GM21423 (cell line): Measurements from ENCODE around the gene SENP2.

Experiments
- ATAC-seq: cut with Tn5 transposase; IDR thresholded peaks from one replicate; pipeline ENCODE4 v1.9.1; 2021; ENCODE audit warnings: mild to moderate bottlenecking, moderate library complexity; ENCODE audit not compliant: unreplicated experiment

SENP2 gene

DNA sequence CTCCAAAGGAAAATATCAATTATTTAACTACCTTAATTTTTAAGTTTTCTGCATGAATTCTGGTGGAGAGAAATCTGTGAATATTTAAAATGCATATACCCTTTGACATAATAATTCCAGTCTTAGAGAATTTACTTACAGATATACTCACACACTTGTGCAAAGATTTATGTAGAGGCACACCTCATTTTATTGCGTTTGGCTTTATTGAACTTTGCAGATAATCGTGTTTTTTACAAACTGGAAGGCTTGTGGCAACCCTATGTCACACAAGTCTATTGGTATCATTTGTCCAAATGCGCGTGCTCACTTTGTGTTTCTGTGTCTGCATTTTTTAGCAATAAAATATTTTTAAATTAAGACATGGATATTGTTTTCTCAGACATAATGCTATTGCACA, 81.5 kb downstream of the SENP2 start:
- ATAC-seq: no peak

DNA sequence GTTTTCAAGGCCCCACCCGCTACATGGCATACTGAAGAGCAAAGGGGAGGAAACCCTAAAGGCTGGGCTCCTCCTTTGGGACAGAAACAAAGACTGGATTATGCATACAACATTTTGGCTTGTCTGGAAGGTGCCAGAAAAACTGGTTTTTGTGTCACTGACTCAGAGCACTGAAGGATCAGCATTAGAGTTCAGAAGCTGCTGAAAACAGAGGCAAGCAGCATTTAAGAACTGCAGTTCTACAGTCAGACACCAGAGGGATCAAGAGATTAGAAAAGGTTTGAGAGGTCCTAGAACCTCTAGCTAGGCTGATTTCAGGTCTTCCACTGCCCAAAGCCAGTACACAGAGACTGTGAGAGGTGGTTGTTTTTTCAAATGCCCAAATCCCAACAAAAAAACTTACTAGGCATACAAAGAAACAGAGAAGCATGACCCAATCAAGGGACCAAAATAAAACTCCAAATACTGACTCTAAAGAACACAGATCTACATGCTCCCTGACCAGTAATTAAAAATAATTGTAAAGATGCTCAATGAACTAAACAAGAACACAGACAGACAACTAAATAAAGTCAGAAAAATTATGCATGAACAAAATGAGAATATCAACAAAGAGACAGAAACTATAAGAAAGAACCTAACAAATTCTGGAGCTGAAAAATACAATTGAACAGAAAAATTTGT, 91.2 kb downstream of the SENP2 start:
- ATAC-seq: no peak

DNA sequence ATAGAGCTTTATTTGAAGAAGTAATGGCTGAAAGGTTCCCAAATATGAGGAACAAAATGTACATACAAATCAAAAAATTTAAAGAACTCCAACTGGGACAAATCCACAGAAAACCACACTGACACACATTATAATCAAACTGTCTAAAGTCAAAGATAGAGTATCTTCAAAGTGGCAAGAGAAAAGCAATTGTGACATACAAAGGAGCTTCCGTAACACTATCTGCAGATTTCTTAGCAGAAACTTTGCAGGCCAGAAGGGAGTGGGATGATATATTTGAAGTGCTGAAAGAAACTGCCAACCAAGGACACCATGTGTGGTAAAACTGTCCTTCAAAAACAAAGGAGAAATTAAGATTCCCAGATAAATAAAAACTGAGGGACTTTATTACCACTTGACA, 91.9 kb downstream of the SENP2 start:
- no peak for ATAC-seq

DNA sequence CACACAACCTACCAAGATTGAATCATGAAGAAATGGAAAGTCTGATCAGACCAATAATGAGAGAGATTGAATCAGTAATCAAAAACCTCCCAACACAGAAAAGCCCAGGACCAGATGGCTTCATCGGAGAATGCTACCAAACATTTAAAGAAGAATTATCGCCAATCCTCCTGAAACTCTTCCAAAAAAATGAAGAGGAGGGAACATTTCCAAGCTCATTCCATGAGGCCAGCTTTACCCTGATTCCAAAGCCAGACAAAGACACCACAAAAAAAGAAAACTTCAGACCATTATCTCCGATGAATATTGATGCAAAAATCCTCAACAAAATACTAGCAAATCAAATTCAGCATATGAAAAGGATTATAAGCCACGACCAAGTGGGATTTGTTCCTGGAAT, 94.1 kb downstream of the SENP2 start:
- no peak for ATAC-seq
